Astrocyte (in vitro differentiated cells and primary cell): ENCODE measurements around the gene LMOD1. TPM values are rescaled to one million over a fixed set of nuclear protein-coding genes. Genes with fewer than 3 reads are reported as not detected.

Source experiments
- DNase-seq: peaks from one replicate; pipeline ENCODE4 v3.0.0-alpha.2; 2010; ENCODE audit warnings: low read depth
- FAIRE-seq: peaks from 2 replicates; lab custom pipeline; 2011; peaks lifted over from hg19 to GRCh38; lab: Jason Lieb, UNC
- H2AFZ ChIP-seq: 2 replicates; pipeline ENCODE4 v1.6.0; 2012; ENCODE audit warnings: low read depth, low read length, inconsistent platforms
- H3K27ac ChIP-seq: 2 replicates; pipeline ENCODE4 v1.5.1; 2011; ENCODE audit warnings: low read depth, low read length, inconsistent platforms
- H3K27me3 ChIP-seq: 2 replicates; pipeline ENCODE4 v1.6.0; 2011; ENCODE audit warnings: low read length, inconsistent platforms; ENCODE audit not compliant: insufficient read depth
- H3K36me3 ChIP-seq: 2 replicates; pipeline ENCODE4 v1.5.1; 2011; ENCODE audit warnings: low read length, inconsistent platforms; ENCODE audit not compliant: insufficient read depth
- H3K4me1 ChIP-seq: 2 replicates; pipeline ENCODE4 v1.5.1; 2011; ENCODE audit warnings: low read length, inconsistent platforms; ENCODE audit not compliant: insufficient read depth
- H3K4me2 ChIP-seq: 2 replicates; pipeline ENCODE4 v1.6.0; 2012; ENCODE audit warnings: low read length, inconsistent platforms
- H3K4me3 ChIP-seq: 2 replicates; pipeline ENCODE4 v1.5.1; 2011; ENCODE audit warnings: low read depth, mild to moderate bottlenecking, low read length, inconsistent platforms; ENCODE audit not compliant: insufficient read depth
- H3K79me2 ChIP-seq: 2 replicates; pipeline ENCODE4 v1.6.0; 2012; ENCODE audit warnings: mild to moderate bottlenecking, low read length, inconsistent platforms; ENCODE audit not compliant: insufficient read depth
- H3K9ac ChIP-seq: 2 replicates; pipeline ENCODE4 v1.6.0; 2012; ENCODE audit warnings: mild to moderate bottlenecking, low read length, inconsistent platforms
- H3K9me3 ChIP-seq: 2 replicates; pipeline ENCODE4 v1.5.1; 2012; ENCODE audit warnings: low read depth, mild to moderate bottlenecking, low read length, inconsistent platforms; ENCODE audit not compliant: insufficient read depth
- H4K20me1 ChIP-seq: 2 replicates; pipeline ENCODE4 v1.6.0; 2012; ENCODE audit warnings: low read length, inconsistent platforms; ENCODE audit not compliant: insufficient read depth
- H3K27ac Mint-ChIP-seq: one replicate; pipeline ENCODE4 v1.8.0; 2021; ENCODE audit warnings: mild to moderate bottlenecking, mixed read lengths; ENCODE audit not compliant: unreplicated experiment
- H3K27me3 Mint-ChIP-seq: one replicate; pipeline ENCODE4 v1.8.0; 2021; ENCODE audit warnings: low read depth, mixed read lengths; ENCODE audit not compliant: unreplicated experiment
- H3K36me3 Mint-ChIP-seq: one replicate; pipeline ENCODE4 v1.8.0; 2021; ENCODE audit warnings: low read depth, mixed read lengths; ENCODE audit not compliant: unreplicated experiment
- H3K4me1 Mint-ChIP-seq: one replicate; pipeline ENCODE4 v1.8.0; 2021; ENCODE audit warnings: low read depth, mixed read lengths; ENCODE audit not compliant: unreplicated experiment
- H3K4me3 Mint-ChIP-seq: one replicate; pipeline ENCODE4 v1.8.0; 2021; ENCODE audit warnings: mild to moderate bottlenecking, moderate library complexity, mixed read lengths; ENCODE audit not compliant: unreplicated experiment
- H3K9me3 Mint-ChIP-seq: one replicate; pipeline ENCODE4 v1.8.0; 2021; ENCODE audit warnings: mild to moderate bottlenecking, mixed read lengths; ENCODE audit not compliant: unreplicated experiment
- EZH2 ChIP-seq: IDR thresholded peaks from 2 replicates; pipeline ENCODE4 v1.6.1; 2012; ENCODE audit warnings: mild to moderate bottlenecking, low read length, inconsistent platforms; ENCODE audit not compliant: insufficient read depth
- total RNA-seq: library from RNA; stranded (reverse); gene quantifications from 2 replicates; pipeline ENCODE4 v1.2.1, GENCODE V29; 2021
- TF ChIP-seq, protein P1 (sequence below): IDR thresholded peaks from 2 replicates; pipeline ENCODE4 v1.5.1; 2011; ENCODE audit warnings: low read depth, mild to moderate bottlenecking, inconsistent platforms, low read length, moderate library complexity; ENCODE audit not compliant: insufficient read depth

Gene LMOD1
- total RNA-seq, 1 donor from 2014 or later: 13.2 TPM

GRCh38 chr1:201850053-201850397 is 96.3 kb downstream of the LMOD1 start:
- Mint-ChIP-seq H3K36me3 (peaks cover 7% of the 10 kb centered on the region), H3K4me1 (peaks cover 34% of the 10 kb centered on the region), H3K27me3 (no peaks in the 10 kb centered on the region), H3K27ac (peak overlapping the region; percentile 94), H3K4me3 (no peak overlapping the region), H3K9me3 (no peaks in the 10 kb centered on the region)
- Histone ChIP-seq H4K20me1 (peaks cover 7% of the 10 kb centered on the region), H3K4me1 (peaks cover 37% of the 10 kb centered on the region), H3K36me3 (peaks cover 41% of the 10 kb centered on the region), H3K4me3 (no peak overlapping the region), H3K79me2 (peaks cover 54% of the 10 kb centered on the region), H3K9ac (peak overlapping the region; percentile 54), H3K4me2 (peak overlapping the region; percentile 79), H3K27me3 (no peaks in the 10 kb centered on the region), H3K9me3 (no peaks in the 10 kb centered on the region), H3K27ac (peak overlapping the region; percentile 86), H2AFZ (no peak overlapping the region)
- DNase-seq (peak; percentile 96), FAIRE-seq (peak; percentile 92)
- TF ChIP-seq EZH2: no peak
- TF ChIP-seq, protein P1, sequence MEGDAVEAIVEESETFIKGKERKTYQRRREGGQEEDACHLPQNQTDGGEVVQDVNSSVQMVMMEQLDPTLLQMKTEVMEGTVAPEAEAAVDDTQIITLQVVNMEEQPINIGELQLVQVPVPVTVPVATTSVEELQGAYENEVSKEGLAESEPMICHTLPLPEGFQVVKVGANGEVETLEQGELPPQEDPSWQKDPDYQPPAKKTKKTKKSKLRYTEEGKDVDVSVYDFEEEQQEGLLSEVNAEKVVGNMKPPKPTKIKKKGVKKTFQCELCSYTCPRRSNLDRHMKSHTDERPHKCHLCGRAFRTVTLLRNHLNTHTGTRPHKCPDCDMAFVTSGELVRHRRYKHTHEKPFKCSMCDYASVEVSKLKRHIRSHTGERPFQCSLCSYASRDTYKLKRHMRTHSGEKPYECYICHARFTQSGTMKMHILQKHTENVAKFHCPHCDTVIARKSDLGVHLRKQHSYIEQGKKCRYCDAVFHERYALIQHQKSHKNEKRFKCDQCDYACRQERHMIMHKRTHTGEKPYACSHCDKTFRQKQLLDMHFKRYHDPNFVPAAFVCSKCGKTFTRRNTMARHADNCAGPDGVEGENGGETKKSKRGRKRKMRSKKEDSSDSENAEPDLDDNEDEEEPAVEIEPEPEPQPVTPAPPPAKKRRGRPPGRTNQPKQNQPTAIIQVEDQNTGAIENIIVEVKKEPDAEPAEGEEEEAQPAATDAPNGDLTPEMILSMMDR: no peak

GRCh38 chr1:201849372-201850052 is 96.8 kb downstream of the LMOD1 start:
- Histone ChIP-seq H3K36me3 (peaks cover 36% of the 10 kb centered on the region), H3K4me2 (peak overlapping the region; percentile 79), H3K27ac (peak overlapping the region; percentile 86), H3K4me3 (peak overlapping the region; percentile 27), H3K79me2 (peaks cover 59% of the 10 kb centered on the region), H3K9ac (peak overlapping the region; percentile 54), H3K27me3 (no peaks in the 10 kb centered on the region), H4K20me1 (peaks cover 8% of the 10 kb centered on the region), H3K4me1 (peaks cover 37% of the 10 kb centered on the region), H3K9me3 (no peaks in the 10 kb centered on the region), H2AFZ (no peak overlapping the region)
- Mint-ChIP-seq H3K9me3 (no peaks in the 10 kb centered on the region), H3K4me3 (no peak overlapping the region), H3K27ac (peak overlapping the region; percentile 94), H3K27me3 (no peaks in the 10 kb centered on the region), H3K4me1 (peaks cover 34% of the 10 kb centered on the region), H3K36me3 (peaks cover 7% of the 10 kb centered on the region)
- DNase-seq (no peak), FAIRE-seq (no peak)
- TF ChIP-seq, protein P1: no peak
- no peak for TF ChIP-seq EZH2

DNA sequence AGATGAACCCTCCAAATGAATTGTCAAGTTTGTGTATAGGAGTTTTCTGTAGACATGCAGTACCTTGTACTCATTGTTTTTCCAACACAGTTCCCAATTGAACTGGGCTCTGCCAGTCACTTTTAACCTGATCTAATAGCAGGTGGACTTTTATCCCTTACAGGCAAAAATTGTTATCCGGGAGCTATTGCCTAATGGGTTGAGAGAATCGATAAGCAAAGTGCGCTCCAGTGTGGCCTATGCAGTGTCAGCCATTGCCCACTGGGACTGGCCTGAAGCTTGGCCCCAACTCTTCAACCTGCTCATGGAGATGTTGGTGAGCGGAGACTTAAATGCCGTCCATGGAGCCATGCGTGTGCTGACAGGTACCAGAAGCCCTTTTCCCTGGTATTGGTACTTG is 98.1 kb downstream of the LMOD1 start:
- no peak overlapping the region for H3K4me2 ChIP-seq
- no peak for DNase-seq

More for the DNA sequence above, 98.1 kb downstream of the LMOD1 start:
- Histone ChIP-seq H2AFZ (no peak overlapping the region), H3K9ac (no peak overlapping the region), H3K9me3 (no peaks in the 10 kb centered on the region), H3K79me2 (peaks cover 71% of the 10 kb centered on the region), H3K4me3 (no peak overlapping the region), H3K27me3 (no peaks in the 10 kb centered on the region), H3K36me3 (peaks cover 28% of the 10 kb centered on the region), H3K4me1 (peaks cover 37% of the 10 kb centered on the region), H3K27ac (no peak overlapping the region), H4K20me1 (peaks cover 10% of the 10 kb centered on the region)
- Mint-ChIP-seq H3K4me3 (no peak overlapping the region), H3K4me1 (peaks cover 34% of the 10 kb centered on the region), H3K27ac (no peak overlapping the region), H3K36me3 (peaks cover 3% of the 10 kb centered on the region), H3K9me3 (no peaks in the 10 kb centered on the region), H3K27me3 (no peaks in the 10 kb centered on the region)
- no peak for FAIRE-seq
- TF ChIP-seq, protein P1: no peak
- TF ChIP-seq EZH2: no peak
